Mucosa of stomach (tissue), 1 donor: ENCODE measurements around the gene YIPF2.

Experiments used
- H3K27me3 ChIP-seq: one replicate; pipeline ENCODE4 v1.7.0; 2013; ENCODE audit warnings: mild to moderate bottlenecking, low read length; ENCODE audit not compliant: control insufficient read depth, insufficient read depth
- H3K36me3 ChIP-seq: one replicate; pipeline ENCODE4 v1.7.0; 2013; ENCODE audit warnings: low read length; ENCODE audit not compliant: control insufficient read depth, insufficient read depth
- H3K4me1 ChIP-seq: one replicate; pipeline ENCODE4 v1.7.0; 2013; ENCODE audit warnings: mild to moderate bottlenecking, low read length; ENCODE audit not compliant: control insufficient read depth, insufficient read depth
- H3K4me3 ChIP-seq: one replicate; pipeline ENCODE4 v1.7.0; 2013; ENCODE audit warnings: low read length
- H3K9ac ChIP-seq: one replicate; pipeline ENCODE4 v1.7.0; 2013; ENCODE audit warnings: mild to moderate bottlenecking, low read length, moderate library complexity
- H3K9me3 ChIP-seq: one replicate; pipeline ENCODE4 v1.7.0; 2013; ENCODE audit warnings: mild to moderate bottlenecking, low read length, moderate library complexity; ENCODE audit not compliant: control insufficient read depth
- donor health status: Pancreatic carcinoma.

YIPF2 gene

DNA sequence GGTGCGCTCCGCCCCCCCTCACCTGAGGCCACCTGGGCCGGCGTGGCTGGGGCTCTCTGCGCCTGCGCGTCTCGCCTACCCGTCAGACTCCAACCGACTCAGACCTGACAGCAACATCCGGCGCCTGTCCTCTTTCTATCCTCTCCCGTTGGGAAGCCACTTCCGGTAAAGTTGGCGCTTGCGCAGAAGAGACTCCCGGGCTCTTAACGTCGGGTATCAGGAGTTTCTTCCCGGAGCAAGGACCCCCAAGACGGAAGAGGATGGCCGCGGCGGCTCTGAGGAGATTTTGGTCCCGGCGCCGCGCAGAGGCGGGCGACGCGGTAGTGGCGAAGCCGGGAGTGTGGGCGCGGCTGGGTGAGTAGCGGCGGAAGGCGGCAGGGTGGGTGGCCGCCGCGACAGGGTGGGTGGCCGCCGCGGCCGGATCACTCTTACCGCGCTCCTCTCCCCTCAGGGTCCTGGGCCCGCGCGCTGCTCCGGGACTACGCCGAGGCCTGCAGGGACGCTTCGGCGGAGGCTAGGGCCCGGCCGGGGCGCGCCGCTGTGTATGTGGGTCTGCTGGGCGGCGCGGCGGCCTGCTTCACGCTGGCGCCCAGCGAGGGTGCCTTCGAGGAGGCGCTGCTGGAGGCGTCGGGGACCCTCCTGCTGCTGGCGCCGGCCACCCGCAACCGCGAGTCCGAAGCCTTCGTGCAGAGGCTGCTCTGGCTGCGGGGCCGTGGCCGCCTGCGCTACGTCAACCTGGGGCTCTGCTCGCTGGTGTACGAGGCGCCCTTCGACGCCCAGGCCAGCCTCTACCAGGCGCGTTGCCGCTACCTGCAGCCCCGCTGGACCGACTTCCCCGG, at the start of gene YIPF2, which contains the start of gene TIMM29:
Gene YIPF2 (minus strand): TSS at position 77 of the 839 bp plus-strand sequence. CDS start 229 bp downstream, outside the sequence.
Gene TIMM29 (plus strand): TSS at position 249 of the 839 bp plus-strand sequence. CDS start 12 bp downstream, at position 261.
- peaks cover 17% of the 10 kb centered on the region for H3K4me1 ChIP-seq
- no peaks in the 10 kb centered on the region for H3K27me3 ChIP-seq
- peak within 1 kb of the TSS; percentile 46 for H3K4me3 ChIP-seq
- peak within 1 kb of the TSS; percentile 88 for H3K9ac ChIP-seq
- H3K36me3 ChIP-seq: no peaks in the 10 kb centered on the region
- H3K9me3 ChIP-seq: no peaks in the 10 kb centered on the region

DNA sequence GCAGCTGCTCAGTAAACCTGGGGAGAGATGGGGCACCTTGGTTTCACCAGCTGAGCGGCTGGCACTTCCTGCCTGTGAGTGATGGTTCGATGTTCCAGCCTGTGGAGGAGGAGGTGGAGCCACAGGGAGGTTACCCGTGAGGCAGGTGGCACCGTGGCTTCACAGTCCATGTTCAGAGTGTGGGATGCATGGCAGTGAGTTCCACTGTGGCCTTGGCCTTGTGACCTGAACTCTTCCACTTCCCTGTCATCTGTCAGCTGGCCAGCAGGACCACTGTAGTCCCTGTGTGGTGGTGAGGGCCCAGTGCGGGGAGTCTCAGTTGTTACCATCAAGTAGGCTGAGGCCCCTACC, 49.3 kb upstream of the YIPF2 start:
- no peaks in the 10 kb centered on the region for H3K27me3 ChIP-seq
- no peak overlapping the region for H3K9ac ChIP-seq
- H3K4me1 ChIP-seq: peaks cover 25% of the 10 kb centered on the region
- H3K36me3 ChIP-seq: no peaks in the 10 kb centered on the region
- no peak overlapping the region for H3K4me3 ChIP-seq
- H3K9me3 ChIP-seq: no peaks in the 10 kb centered on the region

- Histone ChIP-seq H3K9ac (peak overlapping the region; percentile 60), H3K27me3 (no peaks in the 10 kb centered on the region), H3K36me3 (no peaks in the 10 kb centered on the region), H3K4me3 (no peak overlapping the region), H3K9me3 (no peaks in the 10 kb centered on the region), H3K4me1 (peaks cover 25% of the 10 kb centered on the region)
Measured at GRCh38 chr19:10976131-10976892, 47.9 kb upstream of the YIPF2 start.

- Histone ChIP-seq H3K4me3 (no peak overlapping the region), H3K9ac (peak overlapping the region; percentile 60), H3K9me3 (no peaks in the 10 kb centered on the region), H3K4me1 (peaks cover 25% of the 10 kb centered on the region), H3K36me3 (no peaks in the 10 kb centered on the region), H3K27me3 (no peaks in the 10 kb centered on the region)
Measured at GRCh38 chr19:10975374-10976130, 47.1 kb upstream of the YIPF2 start.

GRCh38 chr19:10971107-10971726, 42.8 kb upstream of the YIPF2 start:
- no peak overlapping the region for H3K4me3 ChIP-seq
- H3K9me3 ChIP-seq: no peaks in the 10 kb centered on the region
- no peaks in the 10 kb centered on the region for H3K27me3 ChIP-seq
- no peak overlapping the region for H3K9ac ChIP-seq
- H3K4me1 ChIP-seq: peaks cover 25% of the 10 kb centered on the region
- no peaks in the 10 kb centered on the region for H3K36me3 ChIP-seq

DNA sequence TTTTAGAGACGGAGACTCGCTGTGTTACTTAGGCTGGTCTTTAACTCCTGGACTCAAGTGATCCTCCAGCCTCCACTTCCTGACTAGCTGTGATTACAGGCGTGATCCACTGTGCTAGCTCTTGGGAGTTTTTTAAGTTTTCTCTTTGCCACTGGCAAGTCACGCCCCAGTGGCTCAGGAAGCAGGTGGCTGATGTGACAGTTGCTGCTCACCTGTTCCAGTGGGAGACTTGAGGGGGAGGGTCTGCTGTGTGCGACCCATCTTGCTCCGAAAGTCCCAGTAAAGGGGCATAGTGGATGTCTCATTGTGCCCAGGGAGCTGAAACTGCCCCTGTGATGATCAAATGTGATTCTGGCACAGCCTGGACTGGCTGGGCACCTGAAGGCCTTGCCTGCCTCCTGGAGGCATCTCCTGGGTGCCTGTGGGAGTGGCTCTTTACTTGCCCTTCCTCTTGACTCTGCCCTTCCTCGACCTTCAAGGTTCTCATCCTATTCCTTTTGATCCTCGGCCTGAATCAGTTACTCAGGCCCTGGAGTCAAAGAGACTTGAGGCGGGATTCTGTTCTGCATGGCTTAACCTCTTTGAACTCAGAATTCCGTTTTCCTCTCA, 40.2 kb upstream of the YIPF2 start:
- Histone ChIP-seq H3K9me3 (no peaks in the 10 kb centered on the region), H3K9ac (no peak overlapping the region), H3K4me3 (no peak overlapping the region), H3K4me1 (peaks cover 15% of the 10 kb centered on the region), H3K36me3 (no peaks in the 10 kb centered on the region), H3K27me3 (no peaks in the 10 kb centered on the region)

DNA sequence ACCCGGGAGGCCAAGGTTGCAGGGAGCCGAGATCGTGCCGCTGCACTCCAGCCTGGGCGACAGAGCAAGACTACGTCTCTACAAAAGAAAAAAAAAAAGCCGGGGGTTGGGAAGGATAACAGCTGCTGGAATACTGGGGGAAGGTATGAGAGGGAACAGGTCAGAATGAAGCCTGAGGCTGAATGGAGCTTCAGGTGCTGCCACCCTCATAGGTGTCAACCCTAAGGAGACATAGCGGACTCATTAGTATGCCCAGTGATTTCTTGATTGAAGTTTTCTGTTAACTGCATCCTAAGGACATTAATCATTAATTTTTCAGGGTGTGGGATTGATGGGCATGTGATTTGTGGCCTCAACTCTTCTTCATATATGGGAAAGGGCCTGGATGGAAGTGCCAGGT, 38.4 kb upstream of the YIPF2 start:
- Histone ChIP-seq H3K4me3 (no peak overlapping the region), H3K9ac (no peak overlapping the region), H3K36me3 (no peaks in the 10 kb centered on the region), H3K4me1 (peaks cover 30% of the 10 kb centered on the region), H3K9me3 (no peaks in the 10 kb centered on the region), H3K27me3 (no peaks in the 10 kb centered on the region)

GRCh38 chr19:10965398-10965797, 37.0 kb upstream of the YIPF2 start:
- Histone ChIP-seq H3K4me3 (no peak overlapping the region), H3K36me3 (no peaks in the 10 kb centered on the region), H3K9ac (no peak overlapping the region), H3K27me3 (no peaks in the 10 kb centered on the region), H3K9me3 (no peaks in the 10 kb centered on the region), H3K4me1 (peaks cover 33% of the 10 kb centered on the region)

GRCh38 chr19:10964903-10965302, 36.5 kb upstream of the YIPF2 start:
- Histone ChIP-seq H3K9me3 (no peaks in the 10 kb centered on the region), H3K4me3 (no peak overlapping the region), H3K9ac (no peak overlapping the region), H3K27me3 (no peaks in the 10 kb centered on the region), H3K4me1 (peaks cover 32% of the 10 kb centered on the region), H3K36me3 (no peaks in the 10 kb centered on the region)

DNA sequence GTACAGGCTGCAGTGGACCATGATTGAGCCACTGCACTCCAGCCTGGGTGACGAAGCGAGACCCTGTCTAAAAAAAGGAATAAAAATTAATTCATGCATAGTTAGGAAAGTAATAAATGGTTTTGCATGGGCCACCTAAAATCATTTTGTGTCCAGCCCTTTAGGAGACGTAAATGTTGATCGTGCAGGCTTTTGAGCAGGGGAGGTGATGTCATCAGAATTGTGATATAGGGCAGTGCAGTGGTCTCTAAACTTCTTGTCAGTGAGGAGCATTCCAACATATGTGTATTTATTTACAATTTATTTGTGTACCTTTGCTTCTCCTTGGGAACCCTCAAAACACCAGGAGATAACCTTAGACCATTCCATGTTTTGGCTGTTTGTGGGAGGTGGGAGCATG, 35.4 kb upstream of the YIPF2 start:
- Histone ChIP-seq H3K4me3 (no peak overlapping the region), H3K27me3 (no peaks in the 10 kb centered on the region), H3K9me3 (no peaks in the 10 kb centered on the region), H3K9ac (no peak overlapping the region), H3K36me3 (no peaks in the 10 kb centered on the region), H3K4me1 (peaks cover 31% of the 10 kb centered on the region)

DNA sequence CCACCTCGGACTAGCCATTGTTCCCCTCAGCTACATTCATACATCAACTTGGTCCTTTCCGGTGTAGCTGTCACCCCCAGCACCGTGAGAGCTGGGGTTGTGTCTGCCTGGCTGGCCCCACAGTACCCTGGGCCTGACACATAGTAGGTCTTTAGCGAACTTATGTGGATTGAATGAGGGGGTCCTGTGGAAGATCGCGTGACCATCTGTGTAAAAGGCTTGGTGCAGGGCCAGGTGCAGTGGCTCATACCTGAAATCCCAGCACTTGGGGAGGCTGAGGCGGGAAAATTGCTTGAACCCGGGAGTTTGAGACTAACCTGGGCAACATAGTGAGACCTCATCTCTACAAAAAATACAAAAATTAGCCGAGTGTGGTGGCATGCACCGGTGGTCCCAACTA, 34.4 kb upstream of the YIPF2 start:
- Histone ChIP-seq H3K9ac (no peak overlapping the region), H3K4me1 (peaks cover 25% of the 10 kb centered on the region), H3K9me3 (no peaks in the 10 kb centered on the region), H3K4me3 (no peak overlapping the region), H3K36me3 (no peaks in the 10 kb centered on the region), H3K27me3 (no peaks in the 10 kb centered on the region)
